Hepatocyte (in vitro differentiated cells): ENCODE results near the gene LPP. TPM values are rescaled to one million over a fixed set of nuclear protein-coding genes. Genes with fewer than 3 reads are reported as not detected.

Experiments used
- DNase-seq: peaks from one replicate; pipeline ENCODE4 v3.0.0-alpha.2; 2016; ENCODE audit warnings: low spot score
- H2AFZ ChIP-seq: fragments of 200-600 bp; sonication (generic); 2 replicates; pipeline ENCODE4 v1.6.0; 2016; ENCODE audit warnings: antibody characterized with exemption, mild to moderate bottlenecking
- H3K27ac ChIP-seq: fragments of 200-600 bp; sonication (generic); 2 replicates; pipeline ENCODE4 v1.5.1; 2016; ENCODE audit warnings: mild to moderate bottlenecking
- H3K27me3 ChIP-seq: fragments of 200-600 bp; sonication (generic); 2 replicates; pipeline ENCODE4 v1.6.1; 2016
- H3K36me3 ChIP-seq: fragments of 200-600 bp; sonication (generic); replicated peaks from 2 replicates; pipeline ENCODE4 v1.5.1; 2016; ENCODE audit warnings: low read depth; ENCODE audit not compliant: insufficient read depth
- H3K4me1 ChIP-seq: fragments of 200-600 bp; sonication (generic); 2 replicates; pipeline ENCODE4 v1.5.1; 2016; ENCODE audit warnings: mild to moderate bottlenecking, moderate library complexity; ENCODE audit not compliant: insufficient read depth
- H3K4me2 ChIP-seq: fragments of 200-600 bp; sonication (generic); 2 replicates; pipeline ENCODE4 v1.6.0; 2016
- H3K4me3 ChIP-seq: fragments of 200-600 bp; sonication (generic); 2 replicates; pipeline ENCODE4 v1.5.1; 2016; ENCODE audit warnings: mild to moderate bottlenecking
- H3K79me2 ChIP-seq: fragments of 200-600 bp; sonication (generic); 2 replicates; pipeline ENCODE4 v1.6.0; 2017; ENCODE audit warnings: mild to moderate bottlenecking
- H3K9me2 ChIP-seq: fragments of 200-600 bp; sonication (generic); replicated peaks from 2 replicates; pipeline ENCODE4 v1.6.0; 2017; ENCODE audit warnings: mild to moderate bottlenecking; ENCODE audit not compliant: insufficient read depth
- H3K9me3 ChIP-seq: fragments of 200-600 bp; sonication (generic); 2 replicates; pipeline ENCODE4 v1.5.1; 2016; ENCODE audit warnings: low read depth, mild to moderate bottlenecking
- H4K20me1 ChIP-seq: fragments of 200-600 bp; sonication (generic); 2 replicates; pipeline ENCODE4 v1.6.0; 2016; ENCODE audit warnings: mild to moderate bottlenecking; ENCODE audit not compliant: insufficient read depth, poor library complexity, severe bottlenecking
- EZH2 ChIP-seq: fragments of 200-600 bp; sonication (generic); IDR thresholded peaks from 2 replicates; pipeline ENCODE4 v1.6.1; 2016; ENCODE audit warnings: antibody characterized with exemption, mild to moderate bottlenecking, borderline replicate concordance
- EZH2phosphoT487 ChIP-seq: fragments of 200-600 bp; sonication (generic); IDR thresholded peaks from one replicate; pipeline ENCODE4 v1.6.1; 2018; ENCODE audit warnings: antibody characterized with exemption, mild to moderate bottlenecking, low read depth, moderate library complexity; ENCODE audit not compliant: unreplicated experiment, severe bottlenecking
- WGBS: methylation state at CpG from one replicate; pipeline ENCODE4 v1.1.6; 2016; ENCODE audit warnings: low lambda C conversion rate; ENCODE audit errors: missing lambda C conversion rate; 5-methylcytosine and 5-hydroxymethylcytosine counted together
- polyA plus RNA-seq: library from polyadenylated mRNA; unstranded; fragments of >200 nt; fragmentation: Nextera tagmentation; extraction: Ambion mirVana; gene quantifications from 2 replicates; pipeline ENCODE4 v1.2.1, GENCODE V29; 2016
- total RNA-seq: library from RNA; depleted of rRNA; stranded (reverse); fragments of >200 nt; gene quantifications from 2 replicates; pipeline ENCODE4 v1.2.3, GENCODE V29; 2014
- TF ChIP-seq, protein P1 (sequence below): fragments of 200-600 bp; sonication (generic); IDR thresholded peaks from 2 replicates; pipeline ENCODE4 v1.5.1; 2016; ENCODE audit warnings: antibody characterized with exemption, mild to moderate bottlenecking; ENCODE audit not compliant: poor library complexity

Gene LPP
- total and polyA plus RNA-seq, 2 experiments from 2014 or later, result 53.2 to 73.8 TPM

DNA sequence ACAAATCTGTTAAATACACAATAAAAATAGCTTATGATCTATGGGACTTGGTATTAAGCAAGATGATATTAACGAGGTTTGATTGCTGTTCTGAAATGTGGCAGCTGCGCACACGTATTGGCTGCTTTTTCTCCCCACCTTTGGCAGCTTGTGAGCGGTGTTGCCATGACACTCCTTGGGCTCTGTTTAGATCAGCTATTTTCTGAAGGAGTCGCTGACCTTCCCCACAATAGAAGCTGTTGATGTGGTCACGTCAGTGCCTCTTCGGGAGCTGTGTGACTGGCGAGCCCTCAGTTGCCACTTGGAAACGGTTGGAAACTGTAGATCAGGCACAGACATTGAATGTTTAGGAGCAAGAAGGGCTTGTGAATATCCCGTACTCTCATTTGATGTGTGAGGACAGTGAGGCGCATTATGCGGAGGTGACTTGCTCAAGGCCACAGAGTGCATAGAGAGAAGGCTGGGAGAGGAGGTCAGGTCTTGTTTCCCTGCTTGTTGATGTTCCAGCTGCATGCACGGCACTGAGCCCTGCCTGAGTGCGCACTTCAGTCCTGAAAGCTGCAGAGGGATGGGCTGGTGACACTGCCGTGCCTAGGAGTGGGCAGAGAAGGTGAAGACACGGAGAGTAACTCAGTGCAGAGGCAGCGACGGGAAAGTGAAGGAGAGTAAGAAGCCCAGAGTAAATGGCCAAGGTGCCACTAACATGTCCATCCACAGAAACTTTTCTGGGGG is 198.4 kb downstream of the LPP start:
- TF ChIP-seq EZH2, result no peak
- TF ChIP-seq, protein P1, sequence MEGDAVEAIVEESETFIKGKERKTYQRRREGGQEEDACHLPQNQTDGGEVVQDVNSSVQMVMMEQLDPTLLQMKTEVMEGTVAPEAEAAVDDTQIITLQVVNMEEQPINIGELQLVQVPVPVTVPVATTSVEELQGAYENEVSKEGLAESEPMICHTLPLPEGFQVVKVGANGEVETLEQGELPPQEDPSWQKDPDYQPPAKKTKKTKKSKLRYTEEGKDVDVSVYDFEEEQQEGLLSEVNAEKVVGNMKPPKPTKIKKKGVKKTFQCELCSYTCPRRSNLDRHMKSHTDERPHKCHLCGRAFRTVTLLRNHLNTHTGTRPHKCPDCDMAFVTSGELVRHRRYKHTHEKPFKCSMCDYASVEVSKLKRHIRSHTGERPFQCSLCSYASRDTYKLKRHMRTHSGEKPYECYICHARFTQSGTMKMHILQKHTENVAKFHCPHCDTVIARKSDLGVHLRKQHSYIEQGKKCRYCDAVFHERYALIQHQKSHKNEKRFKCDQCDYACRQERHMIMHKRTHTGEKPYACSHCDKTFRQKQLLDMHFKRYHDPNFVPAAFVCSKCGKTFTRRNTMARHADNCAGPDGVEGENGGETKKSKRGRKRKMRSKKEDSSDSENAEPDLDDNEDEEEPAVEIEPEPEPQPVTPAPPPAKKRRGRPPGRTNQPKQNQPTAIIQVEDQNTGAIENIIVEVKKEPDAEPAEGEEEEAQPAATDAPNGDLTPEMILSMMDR, result no peak
- TF ChIP-seq EZH2phosphoT487, result no peak

DNA sequence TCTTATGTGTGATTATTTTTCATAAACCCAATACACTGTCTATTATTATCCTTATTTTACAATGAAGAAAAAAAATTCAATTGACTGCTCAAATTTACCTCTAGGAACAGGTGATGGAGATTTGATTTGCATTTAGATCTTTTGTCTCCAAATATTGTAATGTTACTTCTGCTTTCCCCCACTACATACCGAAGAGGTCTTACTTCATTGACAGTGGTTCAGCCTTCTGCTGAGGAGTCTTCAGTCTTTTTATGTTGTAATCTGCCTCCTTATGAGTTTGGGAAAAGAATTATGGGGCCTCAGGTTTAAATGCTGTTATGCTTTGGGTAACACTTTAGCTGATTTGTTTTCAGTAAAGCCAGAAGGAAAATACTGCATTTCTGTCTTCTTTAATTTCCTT is 199.5 kb downstream of the LPP start:
- Histone ChIP-seq H3K9me3 (no peaks in the 10 kb centered on the region), H3K27me3 (no peaks in the 10 kb centered on the region), H3K9me2 (no peaks in the 10 kb centered on the region), H3K4me3 (no peak overlapping the region), H3K4me2 (no peak overlapping the region), H3K36me3 (no peaks in the 10 kb centered on the region), H2AFZ (no peak overlapping the region), H3K79me2 (peaks cover 61% of the 10 kb centered on the region), H3K27ac (no peak overlapping the region), H3K4me1 (peaks cover 15% of the 10 kb centered on the region), H4K20me1 (no peaks in the 10 kb centered on the region)
- TF ChIP-seq EZH2phosphoT487 (no peak), EZH2 (no peak)
- TF ChIP-seq, protein P1, result no peak
- DNase-seq, result no peak
- WGBS, result 93% methylated on average over 1 of the region's 1 CpG

More for the DNA sequence above, 198.4 kb downstream of the LPP start:
- Histone ChIP-seq H3K79me2 (peaks cover 60% of the 10 kb centered on the region), H3K9me3 (no peaks in the 10 kb centered on the region), H4K20me1 (no peaks in the 10 kb centered on the region), H3K4me3 (no peak overlapping the region), H3K27me3 (no peaks in the 10 kb centered on the region), H3K4me2 (no peak overlapping the region), H3K9me2 (no peaks in the 10 kb centered on the region), H3K27ac (no peak overlapping the region), H3K36me3 (no peaks in the 10 kb centered on the region), H2AFZ (no peak overlapping the region), H3K4me1 (peaks cover 24% of the 10 kb centered on the region)
- 91% methylated on average over 18 of the region's 18 CpGs for WGBS
- DNase-seq, result no peak

GRCh38 chr3:188358787-188359493 is 205.0 kb downstream of the LPP start:
- no peaks in the 10 kb centered on the region for H3K27me3 ChIP-seq
- no peaks in the 10 kb centered on the region for H3K36me3 ChIP-seq
- H3K9me2 ChIP-seq, result no peaks in the 10 kb centered on the region
- no peaks in the 10 kb centered on the region for H3K9me3 ChIP-seq
- H3K4me3 ChIP-seq, result no peak overlapping the region
- no peak overlapping the region for H3K4me2 ChIP-seq
- 90% methylated on average over 10 of the region's 10 CpGs for WGBS
- H3K27ac ChIP-seq, result no peak overlapping the region
- H2AFZ ChIP-seq, result no peak overlapping the region
- H4K20me1 ChIP-seq, result no peaks in the 10 kb centered on the region
- TF ChIP-seq EZH2 (no peak), EZH2phosphoT487 (no peak)
- TF ChIP-seq, protein P1, result no peak
- peaks cover 65% of the 10 kb centered on the region for H3K79me2 ChIP-seq
- DNase-seq, result no peak
- peaks cover 4% of the 10 kb centered on the region for H3K4me1 ChIP-seq
